Heart left ventricle (tissue), 16 donors: ENCODE results near the gene NFASC. TPM values are rescaled to one million over a fixed set of nuclear protein-coding genes. Genes with fewer than 3 reads are reported as not detected.
A peak's percentile ranks its signal among the peaks of the same experiment; 100 is the strongest.

Experiments
- ATAC-seq, 4 donors: fragments of 200-7000 bp; cut with Tn5 transposase; one replicate each; pipeline ENCODE4 v1.9.1; 2020 to 2022; ENCODE audit warnings: moderate library complexity in 4 of 4, mild to moderate bottlenecking in 3 of 4, moderate number of reproducible peaks in 1 of 4
- DNase-seq, 5 donors: peaks; one replicate each; pipeline ENCODE4 v3.0.0-alpha.2; 2020
- H3K27ac ChIP-seq, 12 donors: fragments of 200-600 bp; sonication (generic) in 4 of 12; one replicate each; pipeline versions ENCODE4 v1.5.0 to v1.8.0; 2016 to 2022; ENCODE audit warnings: mild to moderate bottlenecking in 2 of 12
- H3K27me3 ChIP-seq, 9 donors: fragments of 200-600 bp; sonication (generic) in 2 of 9; one replicate each; pipeline versions ENCODE4 v1.5.1 to v1.8.0; 2016 to 2022; ENCODE audit warnings: mild to moderate bottlenecking in 3 of 9
- H3K36me3 ChIP-seq, 9 donors: fragments of 200-600 bp; sonication (generic) in 2 of 9; one replicate each; pipeline versions ENCODE4 v1.5.0 to v1.8.0; 2018 to 2022; ENCODE audit warnings: mild to moderate bottlenecking in 2 of 9
- H3K4me1 ChIP-seq, 12 donors: fragments of 200-600 bp; sonication (generic) in 4 of 12; one replicate each; pipeline versions ENCODE4 v1.5.0 to v1.8.0; 2016 to 2022; ENCODE audit warnings: mild to moderate bottlenecking in 3 of 12
- H3K4me3 ChIP-seq, 12 donors: fragments of 200-600 bp; sonication (generic) in 4 of 12; one replicate each; pipeline versions ENCODE4 v1.5.0 to v1.8.0; 2017 to 2022; ENCODE audit warnings: mild to moderate bottlenecking in 9 of 12, moderate library complexity in 4 of 12
- H3K9me3 ChIP-seq, 12 donors: fragments of 200-600 bp; sonication (generic) in 4 of 12; one replicate each; pipeline versions ENCODE4 v1.5.0 to v1.8.0; 2016 to 2022; ENCODE audit warnings: mild to moderate bottlenecking in 1 of 12
- POLR2A ChIP-seq, 2 donors: fragments of 450-650 bp; IDR thresholded peaks; one replicate each; pipeline ENCODE4 v1.6.1; 2017; ENCODE audit warnings: antibody characterized with exemption in 2 of 2, mild to moderate bottlenecking in 2 of 2, moderate library complexity in 2 of 2
- WGBS, 4 donors: extraction: QIAGEN DNeasy Blood & Tissue Kit in 2 of 4; methylation state at CpG; one replicate each; pipeline versions ENCODE4 v1.1.5 to v1.1.7; 2013 to 2018; 5-methylcytosine and 5-hydroxymethylcytosine counted together
- intact Hi-C, 10 donors: fragments of 100-400 bp; cut with DNase I; formaldehyde crosslinking; loops; one replicate each; pipeline versions ENCODE4 v1.11.1 to v1.14.2; 2022
- polyA plus RNA-seq, 2 donors: library from polyadenylated mRNA; stranded (reverse); fragments of 200-250 nt; gene quantifications; one replicate each; pipeline ENCODE4 v1.2.3, GENCODE V29; 2013
- total RNA-seq, 9 donors: library from RNA; depleted of rRNA in 2 of 9; stranded (reverse); fragments of >200 nt in 2 of 9; fragmentation: NEBNext Ultra II Directional in 3 of 9; extraction: Animal tissue kit (Norgen Biotek cat#: 25700) in 3 of 9; gene quantifications; one replicate each; pipeline versions ENCODE4 v1.1.0 to v1.2.4, GENCODE V29; 2016 to 2023
- TF ChIP-seq, protein P1 (sequence below), 12 donors: fragments of 200-600 bp; sonication (generic) in 4 of 12; IDR thresholded peaks; one replicate each; pipeline versions ENCODE4 v1.5.0 to v1.8.0; 2018 to 2022; ENCODE audit warnings: antibody characterized with exemption in 12 of 12, mild to moderate bottlenecking in 5 of 12
- donor health status: ischemic (EF 13 %, LVEDD 7.1; RV severe dilation, severe dysfunction).
- donor health status: healthy with polysubstance abuse.
- donor health status: DM: no; HTN: yes; CAD: no.
- donor health status: DM: no; HTN: no; CAD: no.
- donor health status: ischemic (EF 25% LVEDD 6.9; RV normal size, moderate dysfunction).
- donor health status: ischemic (EF 25% LVEDD 5.7; RV mildly dilated, moderate dysfunction).
- donor health status: healthy.
- donor health status: DM: yes; HTN: yes; CAD: no.
- donor health status: ischemic (EF 35%, LVEDD 5.7; RV mildly dilated, moderate dysfunction).
- donor health status: nonischemic (EF 11% LVEDD 7.7; RV severe dilation, severe dysfunction).
- donor health status: DM: yes; HTN: yes; CAD: no.
- donor health status: PGD.
- donor health status: ischemic (EF 29% LVEDD 5.4; RV normal size, mild dysfunction).
- donor health status: nonischemic (EF 23%, LVEDD 6.1; RV moderate dilation, normal function).

The NFASC gene
- total and polyA plus RNA-seq, 11 donors, result 2.5 to 14.6 (median 10.3) TPM

DNA sequence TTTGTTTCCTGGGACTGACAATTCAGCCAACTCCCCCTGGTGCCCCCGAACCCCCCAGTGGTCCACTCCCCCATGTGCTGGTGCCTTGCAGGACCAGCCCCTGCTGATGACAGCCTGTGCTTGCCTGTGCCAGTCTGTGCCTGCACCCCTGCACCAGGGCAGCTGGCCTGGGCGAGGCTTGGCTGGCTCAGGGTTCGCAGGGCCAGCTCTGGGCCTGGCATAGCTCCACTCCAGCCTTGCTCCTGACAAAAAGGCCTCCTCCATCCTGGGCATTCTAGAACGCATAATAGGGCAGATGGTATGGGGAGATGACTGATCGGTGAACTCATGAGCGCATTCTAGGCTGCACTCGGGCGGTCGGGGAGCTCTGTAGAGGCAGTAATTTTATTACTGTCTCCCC is 177.7 kb downstream of the NFASC start:
- Histone ChIP-seq H3K4me3 (no peak overlapping the region), H3K9me3 (no peaks in the 10 kb centered on the region), H3K27me3 (peaks cover 0 to 53% (median 40%) of the 10 kb centered on the region in 9 donors), H3K27ac (no peak overlapping the region), H3K4me1 (peaks cover 0 to 2% (median 0%) of the 10 kb centered on the region in 12 donors), H3K36me3 (no peaks in the 10 kb centered on the region)
- ATAC-seq (no peak), DNase-seq (no peak)
- intact Hi-C loops, result no loop called here
- 82 to 88% (median 86%) methylated on average over 8 to 9 of the region's 9 CpGs for WGBS, 4 donors
- TF ChIP-seq, protein P1, sequence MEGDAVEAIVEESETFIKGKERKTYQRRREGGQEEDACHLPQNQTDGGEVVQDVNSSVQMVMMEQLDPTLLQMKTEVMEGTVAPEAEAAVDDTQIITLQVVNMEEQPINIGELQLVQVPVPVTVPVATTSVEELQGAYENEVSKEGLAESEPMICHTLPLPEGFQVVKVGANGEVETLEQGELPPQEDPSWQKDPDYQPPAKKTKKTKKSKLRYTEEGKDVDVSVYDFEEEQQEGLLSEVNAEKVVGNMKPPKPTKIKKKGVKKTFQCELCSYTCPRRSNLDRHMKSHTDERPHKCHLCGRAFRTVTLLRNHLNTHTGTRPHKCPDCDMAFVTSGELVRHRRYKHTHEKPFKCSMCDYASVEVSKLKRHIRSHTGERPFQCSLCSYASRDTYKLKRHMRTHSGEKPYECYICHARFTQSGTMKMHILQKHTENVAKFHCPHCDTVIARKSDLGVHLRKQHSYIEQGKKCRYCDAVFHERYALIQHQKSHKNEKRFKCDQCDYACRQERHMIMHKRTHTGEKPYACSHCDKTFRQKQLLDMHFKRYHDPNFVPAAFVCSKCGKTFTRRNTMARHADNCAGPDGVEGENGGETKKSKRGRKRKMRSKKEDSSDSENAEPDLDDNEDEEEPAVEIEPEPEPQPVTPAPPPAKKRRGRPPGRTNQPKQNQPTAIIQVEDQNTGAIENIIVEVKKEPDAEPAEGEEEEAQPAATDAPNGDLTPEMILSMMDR (IDR thresholded peaks at IDR 0.05), result no peak
- no peak for TF ChIP-seq POLR2A (IDR thresholded peaks at IDR 0.05)

DNA sequence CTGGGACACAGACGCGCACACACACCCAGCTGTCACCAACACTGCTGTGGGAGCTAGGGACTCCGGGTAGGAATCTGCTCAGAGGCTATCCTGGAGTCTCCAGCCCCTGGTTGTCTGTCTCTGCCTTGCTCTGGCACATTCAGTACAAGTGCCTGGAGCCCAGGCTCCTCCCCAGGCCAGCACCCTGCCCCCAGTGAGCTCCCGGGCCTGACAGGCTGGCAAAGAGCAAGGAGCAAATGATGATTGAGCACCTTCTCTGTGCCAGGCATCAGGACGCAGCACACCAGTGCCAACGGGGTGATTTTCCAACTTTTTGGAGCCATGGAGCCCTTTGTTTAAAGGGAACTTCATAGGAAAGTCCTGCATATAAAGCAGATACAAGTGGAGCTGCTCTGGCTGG is 178.8 kb downstream of the NFASC start:
- WGBS, 4 donors, result 60 to 81% (median 62%) methylated on average over 5 to 6 of the region's 6 CpGs
- DNase-seq, result no peak
- intact Hi-C loops, result no loop called here
- Histone ChIP-seq H3K9me3 (no peaks in the 10 kb centered on the region), H3K4me3 (no peak overlapping the region), H3K4me1 (no peaks in the 10 kb centered on the region), H3K27ac (no peak overlapping the region), H3K27me3 (peaks cover 0 to 50% (median 29%) of the 10 kb centered on the region in 9 donors), H3K36me3 (no peaks in the 10 kb centered on the region)
- ATAC-seq, result peak in 3 of 4 donors; percentile 37 to 45 (median 38)
- TF ChIP-seq POLR2A (IDR thresholded peaks at IDR 0.05), result no peak
- TF ChIP-seq, protein P1 (IDR thresholded peaks at IDR 0.05), result no peak

DNA sequence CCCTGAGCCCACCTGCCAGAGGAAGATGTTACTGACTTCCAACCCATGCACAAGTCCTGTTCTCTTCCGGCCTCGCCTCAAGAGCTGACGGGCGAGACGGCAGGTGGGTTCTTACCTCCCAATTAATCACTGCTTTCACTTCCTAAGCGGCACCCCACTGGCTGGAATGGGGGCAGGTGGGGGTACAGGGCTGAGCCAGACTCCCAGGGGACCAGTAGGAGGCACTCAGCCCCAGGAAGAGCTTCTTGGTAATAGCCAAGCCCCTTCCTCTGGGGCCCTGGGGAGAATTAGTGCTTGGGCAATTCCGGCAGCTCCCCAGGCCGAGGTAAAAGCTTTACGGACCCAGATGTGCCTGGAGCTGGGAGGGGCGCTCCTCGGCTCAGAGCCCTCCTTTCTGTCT is 182.0 kb downstream of the NFASC start:
- Histone ChIP-seq H3K27ac (no peak overlapping the region), H3K36me3 (no peaks in the 10 kb centered on the region), H3K4me1 (no peaks in the 10 kb centered on the region), H3K4me3 (no peak overlapping the region), H3K9me3 (no peaks in the 10 kb centered on the region), H3K27me3 (peaks cover 0 to 21% (median 3%) of the 10 kb centered on the region in 9 donors)
- 75 to 92% (median 82%) methylated on average over 11 of the region's 11 CpGs for WGBS, 4 donors
- TF ChIP-seq, protein P1 (IDR thresholded peaks at IDR 0.05), result no peak
- intact Hi-C loops, result no loop called here
- ATAC-seq (no peak), DNase-seq (no peak)

DNA sequence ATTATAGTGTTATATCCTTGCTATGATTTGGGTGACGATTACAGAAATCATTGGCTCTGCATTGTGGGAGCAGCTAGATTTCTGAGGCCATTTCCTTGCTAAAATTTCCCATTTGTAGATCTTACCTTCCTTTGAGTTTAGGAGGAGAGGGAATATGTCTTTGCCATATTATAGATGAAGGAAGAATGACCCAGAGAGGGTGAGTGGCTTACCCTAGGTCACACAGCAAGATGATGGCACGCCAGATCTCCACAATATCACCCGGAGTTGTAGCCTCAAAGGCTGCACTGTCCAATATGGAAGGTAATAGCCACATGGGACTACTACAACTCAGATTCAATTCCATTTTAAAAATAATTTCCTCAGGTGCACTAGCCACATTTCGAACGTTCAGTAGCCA is 182.6 kb downstream of the NFASC start:
- TF ChIP-seq, protein P1 (IDR thresholded peaks at IDR 0.05), result no peak
- no peak for TF ChIP-seq POLR2A (IDR thresholded peaks at IDR 0.05)
- Histone ChIP-seq H3K9me3 (no peaks in the 10 kb centered on the region), H3K27ac (no peak overlapping the region), H3K4me3 (no peak overlapping the region), H3K36me3 (no peaks in the 10 kb centered on the region), H3K4me1 (no peaks in the 10 kb centered on the region), H3K27me3 (peaks cover 0 to 21% (median 0%) of the 10 kb centered on the region in 9 donors)
- DNase-seq (no peak), ATAC-seq (no peak)
- intact Hi-C loops, result no loop called here
- WGBS, 4 donors, result 88 to 90% (median 89%) methylated on average over 5 of the region's 5 CpGs
